RKO (cell line): ENCODE measurements around the gene MSX2.

Source experiments
- DNase-seq: peaks from one replicate; pipeline ENCODE4 v3.0.0-alpha.2; 2016; ENCODE audit warnings: low spot score

Gene MSX2

DNA sequence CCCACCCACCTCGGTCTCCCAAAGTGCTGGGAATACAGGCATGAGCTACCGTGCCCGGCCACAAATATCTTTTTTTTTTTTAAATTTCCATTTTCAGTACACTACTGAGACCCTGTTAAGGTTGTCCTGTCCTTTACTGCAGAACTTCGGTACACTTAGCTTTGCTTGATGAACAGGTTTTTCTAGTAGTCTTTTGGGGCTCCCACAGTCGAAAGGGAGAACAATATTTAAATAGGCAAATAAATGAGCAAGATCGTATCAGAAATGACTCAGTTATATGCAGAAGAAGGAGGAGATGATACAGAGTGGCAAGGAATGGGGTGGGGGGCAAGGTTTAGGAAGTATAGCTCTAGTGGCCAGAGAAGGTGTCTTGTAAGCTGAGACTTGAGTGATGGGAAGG lies 52.7 kb downstream of the MSX2 start:
- no peak for DNase-seq

DNA sequence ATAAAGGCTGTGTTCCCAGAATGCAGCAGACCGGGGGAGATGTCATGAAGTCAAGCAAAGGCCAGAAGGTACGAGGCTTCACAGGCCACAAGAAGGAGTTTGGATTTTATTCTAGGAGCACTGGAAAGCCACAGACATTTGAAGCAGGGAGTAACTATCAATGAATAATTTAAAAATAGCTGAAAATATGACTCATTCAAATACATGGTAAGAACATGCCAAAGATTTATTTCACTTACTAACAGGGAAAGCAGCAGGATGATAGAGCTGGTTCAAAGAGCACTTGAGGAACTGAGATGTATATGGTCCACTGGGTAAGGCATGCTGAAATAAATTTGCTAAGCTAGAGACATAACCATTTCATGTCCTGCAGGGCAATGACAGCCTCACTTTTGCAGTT lies 53.2 kb downstream of the MSX2 start:
- no peak for DNase-seq
